GM18526 (cell line): ENCODE results near the gene HTR3C.

Source experiments
- POLR2A ChIP-seq: IDR thresholded peaks from 3 replicates; pipeline ENCODE4 v1.6.1; 2011; ENCODE audit not compliant: insufficient read length; ENCODE audit errors: extremely low read depth

The HTR3C gene

GRCh38 chr3:184022323-184022722, 30.5 kb upstream of the HTR3C start:
- no peak for TF ChIP-seq POLR2A

GRCh38 chr3:184029443-184029842, 23.4 kb upstream of the HTR3C start:
- TF ChIP-seq POLR2A: no peak

- no peak for TF ChIP-seq POLR2A
Measured at GRCh38 chr3:184030536-184030935, 22.3 kb upstream of the HTR3C start.

- no peak for TF ChIP-seq POLR2A
Measured at GRCh38 chr3:184031187-184031792, 21.6 kb upstream of the HTR3C start, which contains the start of gene HTR3D. TSS of gene HTR3D (plus strand) at chr3:184031742. CDS start at chr3:184031742, 0 bp downstream.

DNA sequence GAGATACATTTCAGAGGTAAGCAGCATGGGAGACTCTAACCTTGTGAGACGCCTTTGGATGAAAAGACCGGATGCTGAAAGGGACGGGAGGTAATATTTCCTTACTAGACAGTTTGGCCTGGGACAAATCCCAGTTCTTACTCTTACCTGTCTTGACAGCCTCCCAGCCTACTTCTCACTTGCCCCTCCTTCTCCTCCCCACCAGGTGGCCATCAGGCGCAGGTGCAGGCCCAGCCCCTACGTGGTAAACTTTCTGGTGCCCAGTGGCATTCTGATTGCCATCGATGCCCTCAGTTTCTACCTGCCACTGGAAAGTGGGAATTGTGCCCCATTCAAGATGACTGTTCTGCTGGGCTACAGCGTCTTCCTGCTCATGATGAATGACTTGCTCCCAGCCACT, 15.0 kb upstream of the HTR3C start:
- no peak for TF ChIP-seq POLR2A

DNA sequence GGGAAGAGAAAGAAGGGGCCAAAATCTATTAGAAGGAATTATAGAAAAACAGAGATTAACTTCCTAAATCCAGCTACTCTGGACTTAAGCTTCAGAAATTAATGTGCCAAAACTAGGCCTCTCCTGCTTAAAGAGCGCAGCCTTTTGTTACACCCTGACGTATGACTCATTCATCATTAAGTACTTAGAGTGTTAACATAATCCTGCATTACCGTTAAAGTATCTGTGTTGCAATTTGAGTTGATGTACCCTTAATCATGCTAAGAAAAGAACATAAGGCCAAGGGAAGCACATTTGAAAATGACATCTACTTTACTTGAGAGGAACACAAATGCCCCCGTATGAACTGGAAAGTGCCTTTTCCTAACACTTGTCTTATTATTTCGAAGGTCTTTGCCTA, 13.4 kb upstream of the HTR3C start:
- no peak for TF ChIP-seq POLR2A

- TF ChIP-seq POLR2A: no peak
Measured at GRCh38 chr3:184040010-184040409, 12.8 kb upstream of the HTR3C start.

GRCh38 chr3:184042617-184043016, 10.2 kb upstream of the HTR3C start:
- no peak for TF ChIP-seq POLR2A

- no peak for TF ChIP-seq POLR2A
Measured at GRCh38 chr3:184045995-184046394, 6.9 kb upstream of the HTR3C start.

DNA sequence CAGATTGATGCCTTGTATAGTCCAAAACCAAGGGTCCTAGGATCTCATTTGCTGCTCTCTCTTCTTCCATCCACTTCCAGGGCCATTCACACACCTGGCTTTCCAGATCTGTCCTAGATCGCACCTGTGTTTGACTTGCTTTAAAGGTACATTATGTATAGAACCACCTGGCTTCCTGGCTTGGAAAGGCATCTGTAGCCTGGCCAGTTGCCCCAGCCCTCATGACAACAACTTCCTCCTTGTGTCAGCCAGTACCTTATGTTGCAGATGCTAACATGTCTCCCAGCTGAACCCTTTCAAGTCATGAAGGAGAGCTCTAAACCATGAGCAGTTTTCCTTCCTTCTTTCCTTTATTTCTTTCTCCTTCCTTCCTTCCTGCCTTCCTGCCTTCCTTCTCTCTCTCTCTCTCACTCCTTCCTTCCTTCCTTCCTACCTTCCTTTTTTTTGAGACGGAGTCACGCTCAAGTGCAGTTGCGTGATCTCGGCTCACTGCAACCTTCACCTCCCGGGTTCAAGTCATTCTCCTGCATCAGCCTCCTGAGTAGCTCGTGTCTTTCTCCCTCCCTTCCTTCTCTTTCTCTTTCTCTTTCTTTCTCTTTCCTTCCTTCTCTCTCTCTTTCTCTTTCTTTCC, 2.5 kb upstream of the HTR3C start:
- no peak for TF ChIP-seq POLR2A

- TF ChIP-seq POLR2A: no peak
Measured at GRCh38 chr3:184058029-184058428, 5.2 kb downstream of the HTR3C start.

- TF ChIP-seq POLR2A: no peak
Measured at GRCh38 chr3:184059424-184059823, 6.6 kb downstream of the HTR3C start.

- no peak for TF ChIP-seq POLR2A
Measured at GRCh38 chr3:184062637-184063036, 9.8 kb downstream of the HTR3C start.

GRCh38 chr3:184066211-184066610, 13.4 kb downstream of the HTR3C start:
- no peak for TF ChIP-seq POLR2A

DNA sequence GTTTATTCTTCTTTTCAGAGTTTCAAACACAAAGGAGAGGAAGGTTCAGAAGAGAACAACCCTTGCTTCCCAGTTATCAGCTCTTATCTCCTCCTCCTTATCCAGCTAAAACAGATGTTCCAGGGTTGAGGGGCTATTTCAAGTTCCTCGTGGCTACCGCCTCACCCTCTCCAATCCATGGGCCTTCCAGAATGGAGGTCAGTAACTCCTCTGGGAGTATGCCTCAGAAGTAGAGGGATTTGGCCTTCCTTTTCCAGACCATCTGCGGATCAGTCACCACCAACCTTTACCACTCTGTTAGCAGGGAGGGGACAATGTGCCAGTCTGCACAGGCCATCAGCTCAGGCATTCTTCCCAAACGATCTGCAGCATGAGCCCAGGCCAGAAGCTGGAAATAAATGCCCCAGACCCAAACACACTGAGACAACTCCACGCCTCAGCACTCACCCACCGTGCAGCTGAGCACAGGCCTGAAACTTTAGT, 14.8 kb downstream of the HTR3C start:
- TF ChIP-seq POLR2A: no peak

- no peak for TF ChIP-seq POLR2A
Measured at GRCh38 chr3:184068344-184068743, 15.5 kb downstream of the HTR3C start.

DNA sequence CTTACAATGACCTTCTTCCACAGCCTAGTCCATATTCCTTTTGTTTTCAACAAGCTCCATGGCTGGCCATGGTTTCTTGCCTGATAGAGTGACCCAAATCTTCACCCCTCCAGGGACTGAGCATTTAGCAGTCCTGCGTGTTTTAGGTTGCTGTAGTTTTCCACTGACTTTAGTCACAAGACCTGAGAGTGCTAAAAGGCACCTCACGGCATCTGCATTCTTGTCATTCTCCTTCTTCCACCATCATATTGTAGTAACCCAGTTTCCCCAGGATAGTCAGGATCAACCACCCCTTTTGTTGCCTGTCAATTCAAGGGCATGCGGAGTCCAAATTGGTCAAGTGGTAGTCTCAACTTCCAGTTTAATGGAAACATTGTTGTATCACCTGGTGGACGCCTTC, 20.8 kb downstream of the HTR3C start:
- no peak for TF ChIP-seq POLR2A
